GM23338 (cell line): Measurements from ENCODE around the gene APBA2. TPM values are rescaled to one million over a fixed set of nuclear protein-coding genes. Genes with fewer than 3 reads are reported as not detected.

Source experiments
- ATAC-seq: fragments of 200-7000 bp; cut with Tn5 transposase; 3 replicates; pipeline ENCODE4 v1.9.1; 2020
- DNase-seq: peaks from one replicate; pipeline ENCODE4 v3.0.0-alpha.2; 2015; ENCODE audit warnings: low spot score
- H2AFZ ChIP-seq: fragments of 200-600 bp; sonication (generic); 2 replicates; pipeline ENCODE4 v1.8.0; 2016; ENCODE audit warnings: antibody characterized with exemption, mild to moderate bottlenecking, moderate library complexity
- H3F3A ChIP-seq: fragments of 200-600 bp; sonication (generic); replicated peaks from 2 replicates; pipeline ENCODE4 v1.8.0; 2017; ENCODE audit warnings: antibody characterized with exemption, mixed run types, low read depth
- H3K27ac ChIP-seq: fragments of 200-600 bp; sonication (generic); 2 replicates; pipeline ENCODE4 v1.6.1; 2016; ENCODE audit warnings: low read depth
- H3K27me3 ChIP-seq: fragments of 200-600 bp; sonication (generic); 2 replicates; pipeline ENCODE4 v1.8.0; 2016; ENCODE audit warnings: mild to moderate bottlenecking, mixed run types, moderate library complexity; ENCODE audit not compliant: insufficient read depth
- H3K36me3 ChIP-seq: fragments of 200-600 bp; sonication (generic); 2 replicates; pipeline ENCODE4 v1.8.0; 2016; ENCODE audit warnings: mild to moderate bottlenecking; ENCODE audit not compliant: insufficient read depth
- H3K4me1 ChIP-seq: fragments of 200-600 bp; sonication (generic); 2 replicates; pipeline ENCODE4 v1.8.0; 2016; ENCODE audit warnings: mild to moderate bottlenecking, moderate library complexity; ENCODE audit not compliant: insufficient read depth
- H3K4me2 ChIP-seq: fragments of 200-600 bp; sonication (generic); 2 replicates; pipeline ENCODE4 v1.7.1; 2017; ENCODE audit warnings: mixed run types
- H3K4me3 ChIP-seq: fragments of 200-600 bp; sonication (generic); 2 replicates; pipeline ENCODE4 v1.6.1; 2016; ENCODE audit warnings: mixed run types
- H3K79me2 ChIP-seq: fragments of 200-600 bp; sonication (generic); replicated peaks from 2 replicates; pipeline ENCODE4 v1.8.0; 2017; ENCODE audit warnings: mild to moderate bottlenecking; ENCODE audit not compliant: insufficient read depth
- H3K9me2 ChIP-seq: fragments of 200-600 bp; sonication (generic); 2 replicates; pipeline ENCODE4 v1.8.0; 2017; ENCODE audit not compliant: insufficient read depth
- H4K20me1 ChIP-seq: fragments of 200-600 bp; sonication (generic); replicated peaks from 2 replicates; pipeline ENCODE4 v1.8.0; 2017; ENCODE audit warnings: mild to moderate bottlenecking; ENCODE audit not compliant: insufficient read depth
- H3K27ac Mint-ChIP-seq: 2 replicates; pipeline ENCODE4 v1.8.0; 2020; ENCODE audit warnings: inconsistent platforms, mild to moderate bottlenecking, moderate library complexity, mixed read lengths
- H3K27me3 Mint-ChIP-seq: 3 replicates; pipeline ENCODE4 v1.8.0; 2022; ENCODE audit warnings: low read depth, mild to moderate bottlenecking, moderate library complexity, mixed read lengths, inconsistent platforms; ENCODE audit not compliant: insufficient read depth, poor library complexity
- H3K36me3 Mint-ChIP-seq: 3 replicates; pipeline ENCODE4 v1.8.0; 2021; ENCODE audit warnings: low read depth, mild to moderate bottlenecking, inconsistent platforms, moderate library complexity, mixed read lengths
- H3K4me1 Mint-ChIP-seq: 3 replicates; pipeline ENCODE4 v1.8.0; 2020; ENCODE audit warnings: mild to moderate bottlenecking, inconsistent platforms, mixed read lengths
- H3K4me3 Mint-ChIP-seq: 3 replicates; pipeline ENCODE4 v1.8.0; 2021; ENCODE audit warnings: moderate library complexity, mild to moderate bottlenecking, inconsistent platforms, mixed read lengths
- H3K9me3 Mint-ChIP-seq: 3 replicates; pipeline ENCODE4 v1.8.0; 2020; ENCODE audit warnings: moderate library complexity, mild to moderate bottlenecking, inconsistent platforms, mixed read lengths
- CREB1 ChIP-seq: fragments of 250-450 bp; sonication (Bioruptor Pico); IDR thresholded peaks from 2 replicates; pipeline ENCODE4 v1.5.0; 2020; ENCODE audit warnings: low read depth, mild to moderate bottlenecking, moderate library complexity
- CTCF ChIP-seq, 2 experiments: fragments of 200-600 bp in 1 of 2; sonication (generic) in 1 of 2; conservative IDR thresholded peaks; 2 replicates each; pipeline versions ENCODE4 v1.5.1 to v1.6.1; 2016 to 2017; ENCODE audit warnings: antibody characterized with exemption in 2 of 2, low read depth in 2 of 2, mild to moderate bottlenecking in 2 of 2, moderate library complexity in 1 of 2
- ETS1 ChIP-seq: IDR thresholded peaks from 2 replicates; pipeline ENCODE4 v1.6.1; 2016; ENCODE audit warnings: antibody characterized with exemption
- EZH2 ChIP-seq: fragments of 200-600 bp; sonication (generic); IDR thresholded peaks from one replicate; pipeline ENCODE4 v1.8.0; 2017; ENCODE audit warnings: antibody characterized with exemption, mild to moderate bottlenecking, low read depth; ENCODE audit not compliant: unreplicated experiment
- EZH2phosphoT487 ChIP-seq: fragments of 200-600 bp; sonication (generic); IDR thresholded peaks from one replicate; pipeline ENCODE4 v1.8.1; 2018; ENCODE audit warnings: antibody characterized with exemption; ENCODE audit not compliant: unreplicated experiment
- JUNB ChIP-seq: IDR thresholded peaks from one replicate; pipeline ENCODE4 v1.6.1; 2016; ENCODE audit warnings: antibody characterized with exemption; ENCODE audit not compliant: unreplicated experiment
- NANOG ChIP-seq: IDR thresholded peaks from 2 replicates; pipeline ENCODE4 v1.6.1; 2016; ENCODE audit warnings: antibody characterized with exemption, borderline replicate concordance
- POLR2AphosphoS5 ChIP-seq: IDR thresholded peaks from 2 replicates; pipeline ENCODE4 v1.6.1; 2016; ENCODE audit warnings: antibody characterized with exemption, low read depth
- STAT1 ChIP-seq: IDR thresholded peaks from one replicate; pipeline ENCODE4 v1.6.1; 2016; ENCODE audit warnings: antibody characterized with exemption; ENCODE audit not compliant: unreplicated experiment
- ZNF114 ChIP-seq: fragments of 250-450 bp; sonication (Bioruptor Pico); IDR thresholded peaks from 2 replicates; pipeline ENCODE4 v1.5.0; 2020; ENCODE audit warnings: mild to moderate bottlenecking, moderate library complexity
- ZNF331 ChIP-seq: fragments of 250-450 bp; sonication (Bioruptor Pico); IDR thresholded peaks from 2 replicates; pipeline ENCODE4 v1.5.0; 2020; ENCODE audit warnings: low read depth, mild to moderate bottlenecking, moderate library complexity
- polyA plus RNA-seq: library from polyadenylated mRNA; unstranded; fragments of >200 nt; fragmentation: Nextera tagmentation; extraction: Ambion mirVana; gene quantifications from 2 replicates; pipeline ENCODE4 v1.2.1, GENCODE V29; 2016
- total RNA-seq: library from RNA; depleted of rRNA; stranded (reverse); fragments of >200 nt; shearing (Covaris generic); gene quantifications from 2 replicates; pipeline ENCODE4 v1.2.3, GENCODE V29; 2014
- TF ChIP-seq, protein P1 (sequence below): IDR thresholded peaks from one replicate; pipeline ENCODE4 v1.6.1; 2018; ENCODE audit warnings: antibody characterized with exemption; ENCODE audit not compliant: unreplicated experiment
- TF ChIP-seq, protein P2 (sequence below): fragments of 250-450 bp; sonication (Bioruptor Pico); IDR thresholded peaks from 2 replicates; pipeline ENCODE4 v1.5.0; 2020; ENCODE audit warnings: mild to moderate bottlenecking, moderate library complexity

APBA2 gene
- total and polyA plus RNA-seq, 2 experiments from 2014 or later, result 5.9 to 24.7 TPM

DNA sequence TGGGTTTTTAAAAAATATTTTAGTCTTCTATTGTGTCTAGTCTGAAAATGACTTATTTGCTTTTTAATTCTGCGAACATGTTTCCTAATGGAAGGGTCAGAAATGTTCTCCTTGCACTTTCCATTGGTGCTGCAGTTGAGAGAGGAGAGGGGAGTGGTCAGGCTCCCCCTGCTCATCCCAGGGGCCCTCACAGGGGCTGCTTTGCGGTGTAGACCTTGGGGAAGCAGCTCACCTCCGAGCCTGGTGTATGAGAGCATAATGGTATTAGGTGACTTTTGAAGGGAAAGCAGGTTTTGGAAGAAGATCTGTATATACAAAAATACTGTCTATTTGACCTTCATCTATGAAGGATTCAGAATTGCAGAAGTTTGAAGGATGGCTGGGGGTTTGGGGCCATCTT is 28.3 kb downstream of the APBA2 start:
- peaks cover 28% of the 10 kb centered on the region for H3K4me1 ChIP-seq
- no peaks in the 10 kb centered on the region for H3K36me3 ChIP-seq
- no peak for ATAC-seq
- Mint-ChIP-seq H3K4me3 (no peak overlapping the region), H3K9me3 (peaks cover 2% of the 10 kb centered on the region; the same call in 1 of the 3 replicates), H3K36me3 (no peaks in the 10 kb centered on the region), H3K4me1 (peaks cover 40% of the 10 kb centered on the region), H3K27me3 (peaks cover 4% of the 10 kb centered on the region), H3K27ac (0 out of 2 replicates have a peak overlapping the region, but pooled peaks have one; percentile 26)
- H3K27me3 ChIP-seq, result no peaks in the 10 kb centered on the region
- H2AFZ ChIP-seq, result no peak overlapping the region
- no peak overlapping the region for H3K4me3 ChIP-seq
- DNase-seq, result no peak
- H3K79me2 ChIP-seq, result peaks cover 3% of the 10 kb centered on the region; the same call in 1 of the 2 replicates
- H3K9me2 ChIP-seq, result no peaks in the 10 kb centered on the region
- no peak overlapping the region for H3K27ac ChIP-seq
- TF ChIP-seq ZNF114 (CRISPR knock-in tag), result no peak
- no peak for TF ChIP-seq ZNF331 (CRISPR knock-in tag)
- no peak for TF ChIP-seq POLR2AphosphoS5
- TF ChIP-seq, protein P1, sequence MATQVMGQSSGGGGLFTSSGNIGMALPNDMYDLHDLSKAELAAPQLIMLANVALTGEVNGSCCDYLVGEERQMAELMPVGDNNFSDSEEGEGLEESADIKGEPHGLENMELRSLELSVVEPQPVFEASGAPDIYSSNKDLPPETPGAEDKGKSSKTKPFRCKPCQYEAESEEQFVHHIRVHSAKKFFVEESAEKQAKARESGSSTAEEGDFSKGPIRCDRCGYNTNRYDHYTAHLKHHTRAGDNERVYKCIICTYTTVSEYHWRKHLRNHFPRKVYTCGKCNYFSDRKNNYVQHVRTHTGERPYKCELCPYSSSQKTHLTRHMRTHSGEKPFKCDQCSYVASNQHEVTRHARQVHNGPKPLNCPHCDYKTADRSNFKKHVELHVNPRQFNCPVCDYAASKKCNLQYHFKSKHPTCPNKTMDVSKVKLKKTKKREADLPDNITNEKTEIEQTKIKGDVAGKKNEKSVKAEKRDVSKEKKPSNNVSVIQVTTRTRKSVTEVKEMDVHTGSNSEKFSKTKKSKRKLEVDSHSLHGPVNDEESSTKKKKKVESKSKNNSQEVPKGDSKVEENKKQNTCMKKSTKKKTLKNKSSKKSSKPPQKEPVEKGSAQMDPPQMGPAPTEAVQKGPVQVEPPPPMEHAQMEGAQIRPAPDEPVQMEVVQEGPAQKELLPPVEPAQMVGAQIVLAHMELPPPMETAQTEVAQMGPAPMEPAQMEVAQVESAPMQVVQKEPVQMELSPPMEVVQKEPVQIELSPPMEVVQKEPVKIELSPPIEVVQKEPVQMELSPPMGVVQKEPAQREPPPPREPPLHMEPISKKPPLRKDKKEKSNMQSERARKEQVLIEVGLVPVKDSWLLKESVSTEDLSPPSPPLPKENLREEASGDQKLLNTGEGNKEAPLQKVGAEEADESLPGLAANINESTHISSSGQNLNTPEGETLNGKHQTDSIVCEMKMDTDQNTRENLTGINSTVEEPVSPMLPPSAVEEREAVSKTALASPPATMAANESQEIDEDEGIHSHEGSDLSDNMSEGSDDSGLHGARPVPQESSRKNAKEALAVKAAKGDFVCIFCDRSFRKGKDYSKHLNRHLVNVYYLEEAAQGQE, result no peak
- TF ChIP-seq CREB1, result no peak
- no peak for TF ChIP-seq CTCF (conservative IDR thresholded peaks at IDR 0.05; ENCODE audit: low read depth in 2 of 2)
- TF ChIP-seq STAT1, result no peak
- TF ChIP-seq JUNB, result no peak
- no peak for TF ChIP-seq ETS1
- TF ChIP-seq, protein P2, sequence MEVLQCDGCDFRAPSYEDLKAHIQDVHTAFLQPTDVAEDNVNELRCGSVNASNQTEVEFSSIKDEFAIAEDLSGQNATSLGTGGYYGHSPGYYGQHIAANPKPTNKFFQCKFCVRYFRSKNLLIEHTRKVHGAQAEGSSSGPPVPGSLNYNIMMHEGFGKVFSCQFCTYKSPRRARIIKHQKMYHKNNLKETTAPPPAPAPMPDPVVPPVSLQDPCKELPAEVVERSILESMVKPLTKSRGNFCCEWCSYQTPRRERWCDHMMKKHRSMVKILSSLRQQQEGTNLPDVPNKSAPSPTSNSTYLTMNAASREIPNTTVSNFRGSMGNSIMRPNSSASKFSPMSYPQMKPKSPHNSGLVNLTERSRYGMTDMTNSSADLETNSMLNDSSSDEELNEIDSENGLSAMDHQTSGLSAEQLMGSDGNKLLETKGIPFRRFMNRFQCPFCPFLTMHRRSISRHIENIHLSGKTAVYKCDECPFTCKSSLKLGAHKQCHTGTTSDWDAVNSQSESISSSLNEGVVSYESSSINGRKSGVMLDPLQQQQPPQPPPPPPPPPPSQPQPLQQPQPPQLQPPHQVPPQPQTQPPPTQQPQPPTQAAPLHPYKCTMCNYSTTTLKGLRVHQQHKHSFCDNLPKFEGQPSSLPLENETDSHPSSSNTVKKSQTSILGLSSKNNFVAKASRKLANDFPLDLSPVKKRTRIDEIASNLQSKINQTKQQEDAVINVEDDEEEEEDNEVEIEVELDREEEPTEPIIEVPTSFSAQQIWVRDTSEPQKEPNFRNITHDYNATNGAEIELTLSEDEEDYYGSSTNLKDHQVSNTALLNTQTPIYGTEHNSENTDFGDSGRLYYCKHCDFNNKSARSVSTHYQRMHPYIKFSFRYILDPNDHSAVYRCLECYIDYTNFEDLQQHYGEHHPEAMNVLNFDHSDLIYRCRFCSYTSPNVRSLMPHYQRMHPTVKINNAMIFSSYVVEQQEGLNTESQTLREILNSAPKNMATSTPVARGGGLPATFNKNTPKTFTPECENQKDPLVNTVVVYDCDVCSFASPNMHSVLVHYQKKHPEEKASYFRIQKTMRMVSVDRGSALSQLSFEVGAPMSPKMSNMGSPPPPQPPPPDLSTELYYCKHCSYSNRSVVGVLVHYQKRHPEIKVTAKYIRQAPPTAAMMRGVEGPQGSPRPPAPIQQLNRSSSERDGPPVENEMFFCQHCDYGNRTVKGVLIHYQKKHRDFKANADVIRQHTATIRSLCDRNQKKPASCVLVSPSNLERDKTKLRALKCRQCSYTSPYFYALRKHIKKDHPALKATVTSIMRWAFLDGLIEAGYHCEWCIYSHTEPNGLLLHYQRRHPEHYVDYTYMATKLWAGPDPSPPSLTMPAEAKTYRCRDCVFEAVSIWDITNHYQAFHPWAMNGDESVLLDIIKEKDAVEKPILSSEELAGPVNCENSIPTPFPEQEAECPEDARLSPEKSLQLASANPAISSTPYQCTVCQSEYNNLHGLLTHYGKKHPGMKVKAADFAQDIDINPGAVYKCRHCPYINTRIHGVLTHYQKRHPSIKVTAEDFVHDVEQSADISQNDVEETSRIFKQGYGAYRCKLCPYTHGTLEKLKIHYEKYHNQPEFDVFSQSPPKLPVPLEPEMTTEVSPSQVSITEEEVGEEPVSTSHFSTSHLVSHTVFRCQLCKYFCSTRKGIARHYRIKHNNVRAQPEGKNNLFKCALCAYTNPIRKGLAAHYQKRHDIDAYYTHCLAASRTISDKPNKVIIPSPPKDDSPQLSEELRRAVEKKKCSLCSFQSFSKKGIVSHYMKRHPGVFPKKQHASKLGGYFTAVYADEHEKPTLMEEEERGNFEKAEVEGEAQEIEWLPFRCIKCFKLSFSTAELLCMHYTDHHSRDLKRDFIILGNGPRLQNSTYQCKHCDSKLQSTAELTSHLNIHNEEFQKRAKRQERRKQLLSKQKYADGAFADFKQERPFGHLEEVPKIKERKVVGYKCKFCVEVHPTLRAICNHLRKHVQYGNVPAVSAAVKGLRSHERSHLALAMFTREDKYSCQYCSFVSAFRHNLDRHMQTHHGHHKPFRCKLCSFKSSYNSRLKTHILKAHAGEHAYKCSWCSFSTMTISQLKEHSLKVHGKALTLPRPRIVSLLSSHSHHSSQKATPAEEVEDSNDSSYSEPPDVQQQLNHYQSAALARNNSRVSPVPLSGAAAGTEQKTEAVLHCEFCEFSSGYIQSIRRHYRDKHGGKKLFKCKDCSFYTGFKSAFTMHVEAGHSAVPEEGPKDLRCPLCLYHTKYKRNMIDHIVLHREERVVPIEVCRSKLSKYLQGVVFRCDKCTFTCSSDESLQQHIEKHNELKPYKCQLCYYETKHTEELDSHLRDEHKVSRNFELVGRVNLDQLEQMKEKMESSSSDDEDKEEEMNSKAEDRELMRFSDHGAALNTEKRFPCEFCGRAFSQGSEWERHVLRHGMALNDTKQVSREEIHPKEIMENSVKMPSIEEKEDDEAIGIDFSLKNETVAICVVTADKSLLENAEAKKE, result no peak
- TF ChIP-seq NANOG, result no peak
- TF ChIP-seq EZH2phosphoT487, result no peak
- TF ChIP-seq EZH2, result no peak
- no peaks in the 10 kb centered on the region for H4K20me1 ChIP-seq
- H3K4me2 ChIP-seq, result no peak overlapping the region
- no peaks in the 10 kb centered on the region for H3F3A ChIP-seq
